Natural killer cell treated with Interleukin-12 subunit alpha and Interleukin-12 subunit beta and Interleukin-15 and Interleukin-18, amount 100 ng/mL, for 72 hours (primary cell): ENCODE results near the gene INPP4B. TPM values are rescaled to one million over a fixed set of nuclear protein-coding genes. Genes with fewer than 3 reads are reported as not detected.

Experiments used
- ATAC-seq, 2 donors: fragments of 150-1000 bp; cut with Tn5 transposase in 1 of 2; sonication (Bioruptor Pico), chemical (Tn5 transposase) in 1 of 2; 2 replicates each; pipeline ENCODE4 v1.10.0; 2021
- DNase-seq: peaks from one replicate; pipeline ENCODE4 v3.0.0; 2022; ENCODE audit warnings: low spot score
- H3K27ac Mint-ChIP-seq, 2 donors: 1 replicate in 1 of 2; 2 replicates in 1 of 2; pipeline ENCODE4 v1.8.0; 2022; ENCODE audit warnings: mixed read lengths in 2 of 2, mild to moderate bottlenecking in 1 of 2, moderate library complexity in 1 of 2
- H3K27me3 Mint-ChIP-seq, 2 donors: 1 replicate in 1 of 2; 2 replicates in 1 of 2; pipeline ENCODE4 v1.8.0; 2022; ENCODE audit warnings: mixed read lengths in 2 of 2
- H3K36me3 Mint-ChIP-seq: one replicate; pipeline ENCODE4 v1.8.0; 2022; ENCODE audit warnings: mixed read lengths
- H3K4me1 Mint-ChIP-seq, 2 donors: 1 replicate in 1 of 2; 2 replicates in 1 of 2; pipeline ENCODE4 v1.8.0; 2022; ENCODE audit warnings: low read depth in 2 of 2, mixed read lengths in 2 of 2, mild to moderate bottlenecking in 1 of 2
- H3K4me3 Mint-ChIP-seq: one replicate; pipeline ENCODE4 v1.8.0; 2022; ENCODE audit warnings: mixed read lengths
- H3K9me3 Mint-ChIP-seq: 2 replicates; pipeline ENCODE4 v1.8.0; 2022; ENCODE audit warnings: mixed read lengths
- total RNA-seq, 2 donors: library from RNA; stranded (reverse); gene quantifications; one replicate each; pipeline ENCODE4 v1.2.3, GENCODE V29; 2022

Gene INPP4B
- 10 to 100 TPM in 1 of 2 donors, 1 to 10 TPM in 1; 3.2 to 25.6 TPM for total RNA-seq

DNA sequence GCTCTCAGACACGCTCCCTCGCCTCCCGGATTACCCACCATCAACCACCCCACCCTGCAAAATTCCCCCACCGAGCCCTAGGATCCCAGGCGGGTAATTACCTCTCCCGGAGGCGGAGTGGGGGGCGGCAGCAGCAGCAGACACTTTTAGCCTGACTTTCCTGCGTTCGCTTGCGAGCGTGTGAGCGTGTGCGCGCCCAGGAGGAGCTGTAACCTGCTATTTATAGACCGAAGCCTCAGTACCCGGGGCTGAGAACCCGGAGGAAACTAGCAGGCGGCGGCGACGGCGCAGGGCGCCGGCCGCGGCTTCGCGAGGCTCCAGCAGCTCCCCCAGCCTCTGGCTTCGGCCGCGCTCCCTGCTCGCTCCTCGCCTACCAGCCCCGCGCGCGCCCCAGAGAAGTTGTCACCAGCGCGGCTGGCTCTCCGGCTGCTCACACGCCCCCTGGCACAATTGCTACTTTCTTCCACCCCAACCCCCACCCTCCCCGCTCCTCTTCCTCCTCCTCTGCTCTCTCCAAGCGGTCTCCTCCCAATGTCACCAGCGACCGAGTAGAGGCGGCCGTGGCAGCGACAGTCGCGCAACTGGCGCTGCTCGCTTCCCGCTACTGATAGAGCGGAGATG, at the start of gene INPP4B:
Gene INPP4B (minus strand): TSS at position 194 of the 621 bp plus-strand sequence.
- Mint-ChIP-seq H3K4me3 (peak within 1 kb of the TSS; percentile 65), H3K4me1 (no peaks in the 10 kb centered on the region), H3K36me3 (no peaks in the 10 kb centered on the region), H3K27ac (no peak within 1 kb of the TSS), H3K9me3 (no peaks in the 10 kb centered on the region), H3K27me3 (peaks cover 22 to 51% of the 10 kb centered on the region in 2 donors)
- ATAC-seq (peak; percentile 65 to 73), DNase-seq (no peak)

DNA sequence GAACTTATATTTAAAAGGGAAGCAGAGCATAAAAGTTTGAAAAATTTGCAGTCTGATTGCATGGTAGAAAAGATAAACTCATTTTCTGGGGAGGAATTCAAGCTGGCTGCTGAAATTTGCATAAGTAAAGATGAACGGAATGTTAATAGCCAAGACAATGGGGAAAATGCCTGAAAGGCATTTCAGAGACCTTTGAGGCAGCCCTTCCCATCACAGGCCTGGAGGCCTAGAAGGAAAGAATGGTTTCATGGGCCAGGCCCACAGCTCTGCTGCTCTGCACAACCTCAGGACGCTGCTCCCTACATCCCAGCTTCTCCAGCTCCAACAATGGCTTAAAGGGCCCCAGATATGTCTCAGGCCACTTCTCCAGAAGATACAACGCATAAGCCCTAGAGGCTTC, 46.9 kb upstream of the INPP4B start:
- no peaks in the 10 kb centered on the region for H3K27me3 Mint-ChIP-seq
- H3K4me3 Mint-ChIP-seq, result no peak overlapping the region
- H3K9me3 Mint-ChIP-seq, result peaks cover 20% of the 10 kb centered on the region
- H3K27ac Mint-ChIP-seq, result no peak overlapping the region
- ATAC-seq, result no peak
- H3K4me1 Mint-ChIP-seq, result no peaks in the 10 kb centered on the region
- peaks cover 7% of the 10 kb centered on the region for H3K36me3 Mint-ChIP-seq
- no peak for DNase-seq

DNA sequence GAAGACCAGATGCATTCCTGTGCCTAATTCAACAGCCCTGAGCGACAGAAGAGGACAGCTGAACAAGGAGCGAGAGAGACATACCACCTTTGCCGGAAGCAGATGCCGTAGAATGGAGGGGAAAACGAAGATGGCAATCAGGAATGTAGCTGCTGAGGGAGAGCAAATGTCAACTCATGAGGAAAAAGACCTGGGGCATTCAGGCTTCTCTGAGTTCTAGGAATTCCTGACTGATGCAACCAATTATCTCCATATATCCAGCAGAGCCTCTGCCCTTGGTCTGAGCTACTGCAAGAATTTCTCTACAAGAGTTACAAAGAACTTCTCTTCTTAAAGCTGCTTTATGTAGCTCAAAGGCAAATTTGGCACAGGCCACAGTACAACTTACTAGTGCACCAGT, 40.5 kb upstream of the INPP4B start:
- Mint-ChIP-seq H3K4me1 (no peaks in the 10 kb centered on the region), H3K27me3 (no peaks in the 10 kb centered on the region), H3K4me3 (no peak overlapping the region), H3K27ac (no peak overlapping the region), H3K36me3 (no peaks in the 10 kb centered on the region), H3K9me3 (no peaks in the 10 kb centered on the region)
- DNase-seq (no peak), ATAC-seq (no peak)

DNA sequence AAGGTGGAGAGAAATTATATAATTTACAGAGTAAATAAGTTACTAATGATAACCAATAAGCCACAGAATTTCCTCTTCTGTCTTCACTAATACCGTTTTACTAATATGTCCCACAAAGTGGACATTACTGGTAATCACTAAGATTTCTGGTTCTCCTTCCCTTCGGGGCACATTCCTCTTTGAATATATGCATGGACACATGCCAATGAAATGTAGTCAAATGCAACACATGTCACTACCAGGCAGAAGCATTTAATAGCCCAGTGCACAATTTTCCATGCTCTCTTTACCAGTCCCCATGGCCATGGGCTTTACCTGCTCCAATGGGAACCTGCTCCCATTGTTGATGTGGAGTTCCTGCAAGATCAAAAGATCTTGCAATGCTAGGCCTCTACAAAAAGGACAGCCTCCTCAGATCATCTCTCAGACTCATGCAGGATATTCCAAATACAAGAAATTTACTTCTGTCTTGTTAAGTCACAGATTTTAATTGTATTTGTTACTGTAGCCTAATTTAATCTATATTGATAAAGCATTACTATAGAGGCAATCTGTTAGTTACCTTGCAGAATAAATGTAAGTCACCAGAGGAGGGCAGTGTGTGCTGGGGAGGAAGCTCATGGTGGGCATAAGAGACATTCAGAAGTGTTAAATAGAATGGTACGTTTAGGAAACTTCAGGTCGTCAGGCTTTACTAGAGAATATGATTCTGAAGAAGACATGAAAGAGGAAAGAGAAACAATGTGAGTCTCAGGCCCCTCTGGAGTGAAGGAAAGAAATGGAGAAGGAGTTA, 37.1 kb upstream of the INPP4B start:
- Mint-ChIP-seq H3K36me3 (no peaks in the 10 kb centered on the region), H3K4me1 (no peaks in the 10 kb centered on the region), H3K27ac (no peak overlapping the region), H3K4me3 (no peak overlapping the region), H3K27me3 (no peaks in the 10 kb centered on the region), H3K9me3 (no peaks in the 10 kb centered on the region)
- DNase-seq (no peak), ATAC-seq (no peak)

DNA sequence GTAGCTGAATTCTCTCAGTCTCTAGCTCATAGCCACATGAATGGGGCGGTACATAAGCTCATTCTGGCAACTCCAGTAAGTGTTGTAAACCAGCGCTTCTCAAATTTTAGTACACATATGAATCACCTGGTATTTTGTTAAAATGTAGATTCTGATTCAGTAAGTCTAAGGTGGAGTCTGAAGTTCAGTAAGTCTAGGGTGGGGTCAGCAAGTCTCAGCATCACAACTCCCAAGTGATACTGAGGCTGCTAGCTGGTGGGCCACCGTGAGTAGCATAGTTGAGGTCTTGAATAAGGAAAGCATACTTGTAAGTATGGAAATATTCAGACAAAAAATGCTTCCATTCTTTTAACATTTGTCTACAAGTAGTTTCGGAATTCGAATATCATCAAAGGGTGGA, 36.1 kb upstream of the INPP4B start:
- H3K4me3 Mint-ChIP-seq, result no peak overlapping the region
- no peak overlapping the region for H3K27ac Mint-ChIP-seq
- DNase-seq (no peak), ATAC-seq (no peak)
- no peaks in the 10 kb centered on the region for H3K36me3 Mint-ChIP-seq
- H3K4me1 Mint-ChIP-seq, result no peaks in the 10 kb centered on the region
- no peaks in the 10 kb centered on the region for H3K9me3 Mint-ChIP-seq
- no peaks in the 10 kb centered on the region for H3K27me3 Mint-ChIP-seq

DNA sequence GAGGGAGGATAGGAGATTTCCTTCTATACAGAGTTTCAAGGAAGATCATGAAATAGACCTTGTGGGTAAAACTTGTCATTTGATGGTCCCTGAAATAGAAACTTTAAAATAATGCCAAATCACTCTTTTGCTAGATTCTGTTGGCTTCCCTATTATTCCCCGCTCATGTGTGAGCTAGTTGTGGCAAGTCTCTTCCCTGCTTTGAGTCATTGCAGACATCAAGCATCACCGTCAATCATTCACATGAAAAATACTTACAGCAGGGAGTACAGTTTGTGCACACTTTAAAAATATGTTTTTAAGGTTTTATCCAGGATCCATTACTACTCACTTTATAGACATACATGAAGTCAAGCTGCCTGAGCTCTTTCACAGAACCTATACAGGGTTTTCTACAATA, 35.2 kb upstream of the INPP4B start:
- Mint-ChIP-seq H3K27ac (no peak overlapping the region), H3K36me3 (no peaks in the 10 kb centered on the region), H3K27me3 (no peaks in the 10 kb centered on the region), H3K9me3 (no peaks in the 10 kb centered on the region), H3K4me3 (no peak overlapping the region), H3K4me1 (no peaks in the 10 kb centered on the region)
- DNase-seq (no peak), ATAC-seq (no peak)

DNA sequence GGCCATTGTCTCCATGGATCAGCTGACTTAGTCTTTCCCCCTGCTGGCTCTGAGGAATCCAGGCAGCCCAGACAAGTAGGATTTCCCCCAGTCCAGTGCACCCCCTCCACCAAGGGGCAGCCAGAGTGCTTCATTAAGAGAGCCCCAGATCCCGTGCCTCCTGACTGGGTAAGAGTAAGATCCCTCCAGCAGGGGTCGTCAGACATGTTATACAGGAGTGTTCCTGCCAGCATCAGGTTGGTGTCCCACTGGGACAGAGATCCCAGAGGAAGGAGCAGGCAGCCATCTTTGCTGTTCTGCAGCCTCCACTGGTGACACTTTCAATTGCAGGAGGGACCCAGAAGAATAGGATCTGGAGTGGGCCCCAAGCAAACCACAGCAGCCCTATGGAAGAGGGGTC, 29.0 kb upstream of the INPP4B start:
- Mint-ChIP-seq H3K27me3 (no peaks in the 10 kb centered on the region), H3K9me3 (peaks cover 3% of the 10 kb centered on the region), H3K36me3 (no peaks in the 10 kb centered on the region), H3K27ac (no peak overlapping the region), H3K4me1 (no peaks in the 10 kb centered on the region), H3K4me3 (no peak overlapping the region)
- no peak for DNase-seq
- ATAC-seq, result no peak

DNA sequence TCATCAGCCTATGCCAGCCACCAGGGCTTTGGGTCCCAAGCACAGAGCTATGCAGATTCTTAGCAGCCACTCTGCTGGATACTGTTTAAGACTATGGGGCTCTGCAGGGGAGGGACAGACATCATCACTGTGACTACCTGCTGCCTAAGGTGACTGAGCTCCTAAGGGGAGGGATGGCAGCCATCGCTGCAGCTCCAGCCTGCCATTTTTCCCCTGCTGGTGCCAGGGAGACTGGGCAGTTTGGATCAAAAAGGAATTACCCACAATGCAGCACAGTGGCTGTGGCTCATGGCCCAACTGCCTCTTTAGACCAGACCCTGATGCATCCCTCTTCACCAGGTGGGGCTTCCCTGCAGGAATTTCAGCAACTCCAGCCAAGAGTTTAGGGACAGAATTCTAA, 28.6 kb upstream of the INPP4B start:
- Mint-ChIP-seq H3K27ac (no peak overlapping the region), H3K4me1 (no peaks in the 10 kb centered on the region), H3K4me3 (no peak overlapping the region), H3K36me3 (no peaks in the 10 kb centered on the region), H3K27me3 (no peaks in the 10 kb centered on the region), H3K9me3 (peaks cover 3% of the 10 kb centered on the region)
- ATAC-seq (peak in 1 of 2 donors; percentile 40), DNase-seq (no peak)

DNA sequence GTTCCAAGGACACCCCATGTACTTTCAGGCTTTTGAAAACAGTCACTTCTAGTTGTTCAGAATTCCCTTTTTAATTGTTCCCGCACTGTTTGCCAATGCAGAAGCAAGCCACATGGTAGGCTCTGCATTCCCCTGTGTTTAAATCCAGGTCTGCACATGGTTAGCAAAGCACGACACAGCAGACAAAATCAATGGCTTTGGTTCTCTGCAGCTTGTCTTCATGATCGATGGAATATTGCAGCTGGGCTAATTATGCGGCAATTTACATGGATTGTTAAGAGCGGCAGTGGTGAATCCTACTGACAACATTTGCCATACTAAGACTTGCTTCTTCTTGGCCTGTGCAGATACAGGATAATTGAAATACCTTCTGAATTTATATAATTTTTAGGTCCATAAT, 20.6 kb upstream of the INPP4B start:
- Mint-ChIP-seq H3K27me3 (no peaks in the 10 kb centered on the region), H3K4me3 (no peak overlapping the region), H3K27ac (no peak overlapping the region), H3K4me1 (no peaks in the 10 kb centered on the region), H3K36me3 (no peaks in the 10 kb centered on the region), H3K9me3 (no peaks in the 10 kb centered on the region)
- DNase-seq, result no peak
- no peak for ATAC-seq

DNA sequence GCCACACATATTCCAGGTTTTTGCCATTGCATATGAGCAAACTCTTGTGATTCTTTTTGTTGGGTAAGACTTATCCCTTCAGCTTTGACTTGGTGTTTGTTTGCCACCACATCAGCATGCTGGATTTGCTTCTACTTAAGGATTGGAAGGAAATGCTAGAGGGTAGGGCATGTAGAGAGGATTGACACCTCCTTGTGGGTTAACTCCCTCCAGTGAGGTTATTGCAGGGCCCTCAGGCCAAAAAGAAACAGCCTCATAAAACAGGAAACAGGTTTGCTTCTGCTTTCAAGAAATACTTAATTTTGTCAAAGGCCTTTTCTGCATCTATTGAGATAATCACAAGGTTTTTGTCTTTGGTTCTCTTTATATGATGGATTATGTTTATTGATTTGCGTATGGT, 15.2 kb upstream of the INPP4B start:
- H3K27me3 Mint-ChIP-seq, result no peaks in the 10 kb centered on the region
- H3K9me3 Mint-ChIP-seq, result peaks cover 2% of the 10 kb centered on the region
- no peak for ATAC-seq
- no peak for DNase-seq
- H3K4me1 Mint-ChIP-seq, result no peaks in the 10 kb centered on the region
- no peak overlapping the region for H3K4me3 Mint-ChIP-seq
- H3K36me3 Mint-ChIP-seq, result no peaks in the 10 kb centered on the region
- no peak overlapping the region for H3K27ac Mint-ChIP-seq

DNA sequence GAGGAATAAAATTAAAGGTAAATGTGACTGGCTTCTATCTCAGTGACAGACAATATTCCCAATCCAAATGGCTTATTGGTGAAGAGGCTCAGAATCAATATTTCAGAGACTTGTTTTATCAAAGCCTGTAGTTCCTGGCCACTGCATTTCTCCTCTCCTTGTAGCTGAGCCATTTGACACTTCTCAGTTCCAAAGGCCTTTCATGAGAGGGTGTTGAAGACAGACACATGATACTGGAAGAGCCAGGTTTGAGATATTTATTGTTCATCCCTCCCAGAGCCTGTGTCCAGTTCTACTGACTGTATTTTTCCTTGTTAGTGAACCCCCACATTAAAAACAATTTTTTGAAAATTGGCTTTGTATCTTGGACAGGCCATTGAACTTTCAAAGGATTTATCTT, 12.9 kb upstream of the INPP4B start:
- no peaks in the 10 kb centered on the region for H3K4me1 Mint-ChIP-seq
- H3K27ac Mint-ChIP-seq, result no peak overlapping the region
- peaks cover 0 to 8% of the 10 kb centered on the region in 2 donors for H3K27me3 Mint-ChIP-seq
- H3K4me3 Mint-ChIP-seq, result no peak overlapping the region
- no peaks in the 10 kb centered on the region for H3K36me3 Mint-ChIP-seq
- DNase-seq (no peak), ATAC-seq (no peak)
- H3K9me3 Mint-ChIP-seq, result peaks cover 2% of the 10 kb centered on the region

DNA sequence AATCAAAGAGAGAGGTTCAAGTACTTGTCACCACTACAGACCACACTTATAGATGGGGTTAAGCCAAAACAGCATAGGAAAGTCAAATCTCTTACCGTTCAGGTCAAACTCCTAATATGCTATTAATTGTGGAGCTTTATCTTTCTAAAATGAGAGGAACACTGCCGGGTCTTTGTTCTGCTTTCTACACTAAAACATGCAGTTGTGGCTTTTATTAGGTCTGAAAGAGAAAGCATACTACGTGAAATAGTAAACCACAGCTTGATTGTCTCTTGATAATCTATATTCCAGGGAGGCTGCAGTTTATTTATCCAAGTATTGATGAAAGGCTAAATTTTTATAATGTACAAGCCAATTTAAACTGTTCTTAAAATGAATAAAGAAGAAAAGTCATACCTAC, 12.3 kb upstream of the INPP4B start:
- no peak for DNase-seq
- H3K27me3 Mint-ChIP-seq, result peaks cover 0 to 8% of the 10 kb centered on the region in 2 donors
- no peak for ATAC-seq
- H3K4me1 Mint-ChIP-seq, result no peaks in the 10 kb centered on the region
- H3K27ac Mint-ChIP-seq, result no peak overlapping the region
- peaks cover 2% of the 10 kb centered on the region for H3K9me3 Mint-ChIP-seq
- no peaks in the 10 kb centered on the region for H3K36me3 Mint-ChIP-seq
- no peak overlapping the region for H3K4me3 Mint-ChIP-seq

DNA sequence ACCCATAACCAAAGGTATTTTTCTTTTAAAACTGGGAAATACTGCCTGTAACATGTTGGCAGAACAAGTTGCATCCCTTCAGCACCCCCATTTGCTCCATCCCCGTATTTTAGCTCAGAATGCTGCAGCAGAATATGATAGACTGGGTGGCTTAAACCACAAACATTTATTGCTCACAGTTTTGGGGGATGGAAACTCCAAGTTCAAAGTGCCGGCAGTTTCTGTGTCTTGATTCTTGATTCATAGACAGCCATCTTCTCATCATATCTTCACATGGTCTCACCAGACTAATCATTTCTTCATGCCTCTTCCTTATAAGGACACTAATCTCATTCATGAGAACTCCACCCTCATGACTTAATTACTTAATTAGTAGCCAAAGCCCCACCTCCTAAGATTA, 10.5 kb upstream of the INPP4B start:
- Mint-ChIP-seq H3K9me3 (peaks cover 2% of the 10 kb centered on the region), H3K36me3 (no peaks in the 10 kb centered on the region), H3K4me3 (no peak overlapping the region), H3K27ac (no peak overlapping the region), H3K4me1 (no peaks in the 10 kb centered on the region), H3K27me3 (peaks cover 0 to 8% of the 10 kb centered on the region in 2 donors)
- DNase-seq, result no peak
- ATAC-seq, result no peak

DNA sequence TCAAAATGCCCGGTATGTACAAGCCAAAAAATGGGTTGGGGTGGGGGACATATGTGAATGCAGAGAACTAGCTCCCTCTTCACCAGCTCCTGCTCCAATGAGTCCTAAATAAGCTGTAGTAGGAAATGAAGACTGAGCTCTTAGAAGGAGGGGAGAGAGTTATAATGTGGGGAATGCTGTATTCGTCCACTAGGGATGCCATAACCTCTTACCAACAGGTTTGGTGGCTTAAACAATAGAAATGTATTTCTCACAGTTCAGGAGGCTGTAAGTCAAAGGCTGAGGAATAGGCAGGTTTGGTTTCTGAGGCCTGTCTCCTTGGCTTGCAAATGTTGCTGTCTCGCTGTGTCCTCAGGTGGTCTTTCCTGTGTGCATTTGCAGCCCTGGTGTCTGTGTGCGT, 4.4 kb upstream of the INPP4B start:
- ATAC-seq (no peak), DNase-seq (no peak)
- Mint-ChIP-seq H3K27ac (no peak overlapping the region), H3K27me3 (peaks cover 15 to 41% of the 10 kb centered on the region in 2 donors), H3K36me3 (no peaks in the 10 kb centered on the region), H3K4me3 (no peak overlapping the region), H3K4me1 (no peaks in the 10 kb centered on the region), H3K9me3 (no peaks in the 10 kb centered on the region)
